ENCODE measurements around the gene HLF. TPM values are rescaled to one million over a fixed set of nuclear protein-coding genes. Genes with fewer than 3 reads are reported as not detected.

Gene HLF
- total RNA-seq, 1 experiment from 2014 or later, result not detected

DNA sequence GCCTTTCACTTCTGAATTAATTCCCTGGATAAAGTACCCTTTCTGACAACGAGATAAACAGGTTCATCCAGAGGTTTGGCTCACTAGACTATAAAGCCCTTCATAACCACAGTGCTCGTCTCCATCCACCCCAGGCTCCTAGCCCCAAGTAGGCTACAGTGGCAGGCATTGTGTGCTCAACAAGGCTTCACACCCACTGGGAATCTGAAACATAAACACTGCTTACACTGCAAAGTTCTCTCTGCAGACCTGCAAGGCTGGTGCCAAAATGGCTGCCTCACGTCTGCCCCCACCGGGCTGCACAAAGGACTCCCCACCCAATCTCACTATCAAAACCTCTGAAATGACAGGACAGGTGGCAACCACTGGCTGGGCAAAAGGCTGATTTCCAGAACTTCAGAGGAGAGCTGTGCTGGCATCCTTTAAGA, 5.1 kb upstream of the HLF start:
- H3K36me3 ChIP-seq (ENCODE audit: insufficient read depth, low read length), result no peaks in the 10 kb centered on the region
- H3K9me3 ChIP-seq (ENCODE audit: low read length), result no peaks in the 10 kb centered on the region
- H3K27ac ChIP-seq (ENCODE audit: low read length), result no peak overlapping the region
- H2AFZ ChIP-seq (ENCODE audit: low read length), result no peak overlapping the region
- no peak overlapping the region for H3K4me3 ChIP-seq (ENCODE audit: low read length)
- H3K9me2 ChIP-seq (replicated peaks; ENCODE audit: insufficient read depth, low read length), result no peaks in the 10 kb centered on the region
- no peak overlapping the region for H3K4me2 ChIP-seq (ENCODE audit: low read depth, low read length, poor library complexity, severe bottlenecking)
- no peaks in the 10 kb centered on the region for H3K79me2 ChIP-seq (ENCODE audit: low read length)
- H3K9ac ChIP-seq (ENCODE audit: low read length), result no peak overlapping the region
- no peaks in the 10 kb centered on the region for H3K27me3 ChIP-seq (ENCODE audit: low read length)
- H3K4me1 ChIP-seq (ENCODE audit: low read length), result peaks cover 6% of the 10 kb centered on the region
- no peak for DNase-seq
- no peaks in the 10 kb centered on the region for H4K20me1 ChIP-seq (ENCODE audit: insufficient read depth, low read depth, low read length)

DNA sequence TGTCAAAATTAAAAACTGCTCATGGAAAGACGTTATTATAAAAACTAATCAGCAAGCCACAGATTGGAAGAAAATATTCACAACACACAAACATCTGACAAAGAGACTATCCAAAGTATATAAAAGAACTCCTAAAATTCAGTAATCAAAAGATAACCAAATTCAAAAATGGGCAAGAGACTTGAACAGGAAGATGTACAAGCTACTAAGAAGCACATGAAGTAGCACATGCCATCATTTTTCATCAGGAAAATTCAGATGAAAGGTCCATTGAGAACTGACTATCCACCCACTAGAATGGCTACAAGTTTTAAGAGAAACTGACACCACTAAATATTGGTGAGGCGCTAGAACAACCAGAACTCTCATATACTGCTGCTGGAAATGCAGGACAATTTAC, 3.4 kb upstream of the HLF start:
- Histone ChIP-seq H3K4me1 (ENCODE audit: low read length) (peaks cover 6% of the 10 kb centered on the region), H3K27me3 (ENCODE audit: low read length) (no peaks in the 10 kb centered on the region), H3K4me2 (ENCODE audit: low read depth, low read length, poor library complexity, severe bottlenecking) (no peak overlapping the region)

DNA sequence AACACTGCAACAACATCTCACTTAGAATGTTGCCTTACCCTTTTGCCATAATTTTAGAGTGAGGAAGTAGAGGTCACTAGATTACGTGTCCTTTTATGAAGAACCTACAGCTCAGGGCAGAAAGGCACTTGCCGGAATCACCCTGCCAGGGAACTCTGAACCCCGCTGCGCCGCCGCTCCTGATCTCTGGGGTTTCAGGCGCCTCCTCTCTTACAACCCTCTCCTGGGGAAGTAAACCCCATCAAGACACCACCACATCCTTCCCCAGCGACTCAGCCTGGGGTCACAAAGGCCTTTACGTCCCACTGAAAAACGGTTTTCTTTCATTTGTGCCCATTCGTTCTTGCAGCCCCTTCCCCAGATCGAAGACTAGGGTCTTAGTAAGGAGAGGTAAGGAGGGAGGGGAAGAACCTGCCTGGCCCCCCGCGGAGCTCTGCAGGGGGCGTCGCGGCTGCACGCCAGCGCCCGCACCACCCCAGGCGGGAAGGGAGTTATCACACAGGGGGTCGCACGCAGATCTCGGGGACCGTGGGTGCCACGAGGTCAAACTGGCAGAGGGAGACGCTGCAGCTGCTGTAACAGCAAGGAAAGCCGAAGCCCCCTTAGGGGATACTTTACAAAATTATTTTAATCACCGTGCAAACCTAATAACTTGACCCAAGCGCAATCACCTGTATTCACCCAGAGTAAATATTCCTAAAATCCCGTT, 1.0 kb upstream of the HLF start:
- H3K4me2 ChIP-seq (ENCODE audit: low read depth, low read length, poor library complexity, severe bottlenecking), result no peak overlapping the region
- no peaks in the 10 kb centered on the region for H4K20me1 ChIP-seq (ENCODE audit: insufficient read depth, low read depth, low read length)
- no peaks in the 10 kb centered on the region for H3K36me3 ChIP-seq (ENCODE audit: insufficient read depth, low read length)
- H3K9ac ChIP-seq (ENCODE audit: low read length), result no peak overlapping the region
- no peaks in the 10 kb centered on the region for H3K27me3 ChIP-seq (ENCODE audit: low read length)
- no peak overlapping the region for H3K27ac ChIP-seq (ENCODE audit: low read length)
- no peak overlapping the region for H3K4me3 ChIP-seq (ENCODE audit: low read length)
- peaks cover under 1% of the 10 kb centered on the region; the same call in 1 of the 2 replicates for H3K4me1 ChIP-seq (ENCODE audit: low read length)
- H2AFZ ChIP-seq (ENCODE audit: low read length), result no peak overlapping the region
- DNase-seq, result no peak
- no peaks in the 10 kb centered on the region for H3K9me3 ChIP-seq (ENCODE audit: low read length)
- H3K9me2 ChIP-seq (replicated peaks; ENCODE audit: insufficient read depth, low read length), result no peaks in the 10 kb centered on the region
- no peaks in the 10 kb centered on the region for H3K79me2 ChIP-seq (ENCODE audit: low read length)

More for the DNA sequence above, 3.4 kb upstream of the HLF start:
- no peaks in the 10 kb centered on the region for H3K9me3 ChIP-seq (ENCODE audit: low read length)
- H3K79me2 ChIP-seq (ENCODE audit: low read length), result no peaks in the 10 kb centered on the region
- H3K27ac ChIP-seq (ENCODE audit: low read length), result no peak overlapping the region
- no peaks in the 10 kb centered on the region for H4K20me1 ChIP-seq (ENCODE audit: insufficient read depth, low read depth, low read length)
- H3K36me3 ChIP-seq (ENCODE audit: insufficient read depth, low read length), result no peaks in the 10 kb centered on the region
- no peak overlapping the region for H3K9ac ChIP-seq (ENCODE audit: low read length)
- no peak overlapping the region for H3K4me3 ChIP-seq (ENCODE audit: low read length)
- H3K9me2 ChIP-seq (replicated peaks; ENCODE audit: insufficient read depth, low read length), result no peaks in the 10 kb centered on the region
- no peak overlapping the region for H2AFZ ChIP-seq (ENCODE audit: low read length)
- no peak for DNase-seq

DNA sequence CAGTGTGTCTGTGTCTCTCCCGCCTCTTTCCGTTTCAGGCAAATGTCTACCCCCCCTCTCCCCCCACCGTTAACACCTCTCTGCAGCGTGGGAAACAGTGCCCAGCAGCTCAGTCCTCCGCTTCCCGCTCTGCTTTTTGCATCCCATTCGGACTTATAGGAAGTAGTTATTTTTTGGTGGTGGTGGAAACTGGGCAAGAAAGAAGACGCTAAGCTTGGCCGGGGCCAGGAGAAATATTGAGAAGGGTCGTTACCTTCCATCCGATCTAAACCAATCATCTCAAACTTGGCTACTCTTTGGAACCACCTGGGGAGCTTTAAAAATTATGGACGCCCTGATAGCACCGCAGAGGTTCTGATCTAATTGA, 499 bp upstream of the HLF start:
- H3K9me3 ChIP-seq (ENCODE audit: low read length), result no peaks in the 10 kb centered on the region
- H3K9ac ChIP-seq (ENCODE audit: low read length), result no peak overlapping the region
- no peaks in the 10 kb centered on the region for H4K20me1 ChIP-seq (ENCODE audit: insufficient read depth, low read depth, low read length)
- no peak overlapping the region for H3K4me3 ChIP-seq (ENCODE audit: low read length)
- no peak for DNase-seq
- no peaks in the 10 kb centered on the region for H3K9me2 ChIP-seq (replicated peaks; ENCODE audit: insufficient read depth, low read length)
- H3K36me3 ChIP-seq (ENCODE audit: insufficient read depth, low read length), result no peaks in the 10 kb centered on the region
- no peaks in the 10 kb centered on the region for H3K4me1 ChIP-seq (ENCODE audit: low read length)
- no peaks in the 10 kb centered on the region for H3K27me3 ChIP-seq (ENCODE audit: low read length)
- no peak overlapping the region for H3K27ac ChIP-seq (ENCODE audit: low read length)
- H2AFZ ChIP-seq (ENCODE audit: low read length), result no peak overlapping the region
- no peak overlapping the region for H3K4me2 ChIP-seq (ENCODE audit: low read depth, low read length, poor library complexity, severe bottlenecking)
- no peaks in the 10 kb centered on the region for H3K79me2 ChIP-seq (ENCODE audit: low read length)

DNA sequence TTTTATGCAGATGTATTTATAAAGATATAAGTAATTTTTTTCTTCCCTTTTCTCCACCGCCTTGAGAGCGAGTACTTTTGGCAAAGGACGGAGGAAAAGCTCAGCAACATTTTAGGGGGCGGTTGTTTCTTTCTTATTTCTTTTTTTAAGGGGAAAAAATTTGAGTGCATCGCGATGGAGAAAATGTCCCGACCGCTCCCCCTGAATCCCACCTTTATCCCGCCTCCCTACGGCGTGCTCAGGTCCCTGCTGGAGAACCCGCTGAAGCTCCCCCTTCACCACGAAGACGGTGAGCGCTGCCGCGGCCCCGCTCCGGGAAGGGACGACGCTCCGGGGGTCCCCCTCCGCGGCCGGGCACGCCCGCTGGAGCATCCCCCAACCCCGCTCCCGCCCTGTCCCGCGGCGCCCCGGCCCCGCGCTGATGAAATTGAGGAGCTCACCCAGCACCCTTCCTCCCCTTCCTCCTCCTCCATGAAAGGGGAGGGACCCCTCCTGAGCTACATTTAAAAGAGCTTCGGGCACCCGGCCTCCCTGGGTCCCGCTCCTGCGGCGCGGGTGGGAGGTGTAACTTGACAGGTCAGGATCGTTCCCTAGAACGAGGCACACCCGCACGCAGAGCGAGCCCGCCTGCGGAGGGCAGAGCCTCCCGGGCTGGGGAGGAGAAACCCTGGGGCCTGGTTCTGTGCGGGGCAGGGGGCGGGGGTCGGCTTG, 706 bp downstream of the HLF start:
- no peaks in the 10 kb centered on the region for H4K20me1 ChIP-seq (ENCODE audit: insufficient read depth, low read depth, low read length)
- H3K27me3 ChIP-seq (ENCODE audit: low read length), result no peaks in the 10 kb centered on the region
- no peak overlapping the region for H3K9ac ChIP-seq (ENCODE audit: low read length)
- H3K9me2 ChIP-seq (replicated peaks; ENCODE audit: insufficient read depth, low read length), result no peaks in the 10 kb centered on the region
- no peak overlapping the region for H2AFZ ChIP-seq (ENCODE audit: low read length)
- H3K9me3 ChIP-seq (ENCODE audit: low read length), result no peaks in the 10 kb centered on the region
- no peaks in the 10 kb centered on the region for H3K79me2 ChIP-seq (ENCODE audit: low read length)
- no peak overlapping the region for H3K4me3 ChIP-seq (ENCODE audit: low read length)
- no peaks in the 10 kb centered on the region for H3K4me1 ChIP-seq (ENCODE audit: low read length)
- no peak overlapping the region for H3K27ac ChIP-seq (ENCODE audit: low read length)
- DNase-seq, result no peak
- H3K36me3 ChIP-seq (ENCODE audit: insufficient read depth, low read length), result no peaks in the 10 kb centered on the region
- no peak overlapping the region for H3K4me2 ChIP-seq (ENCODE audit: low read depth, low read length, poor library complexity, severe bottlenecking)

DNA sequence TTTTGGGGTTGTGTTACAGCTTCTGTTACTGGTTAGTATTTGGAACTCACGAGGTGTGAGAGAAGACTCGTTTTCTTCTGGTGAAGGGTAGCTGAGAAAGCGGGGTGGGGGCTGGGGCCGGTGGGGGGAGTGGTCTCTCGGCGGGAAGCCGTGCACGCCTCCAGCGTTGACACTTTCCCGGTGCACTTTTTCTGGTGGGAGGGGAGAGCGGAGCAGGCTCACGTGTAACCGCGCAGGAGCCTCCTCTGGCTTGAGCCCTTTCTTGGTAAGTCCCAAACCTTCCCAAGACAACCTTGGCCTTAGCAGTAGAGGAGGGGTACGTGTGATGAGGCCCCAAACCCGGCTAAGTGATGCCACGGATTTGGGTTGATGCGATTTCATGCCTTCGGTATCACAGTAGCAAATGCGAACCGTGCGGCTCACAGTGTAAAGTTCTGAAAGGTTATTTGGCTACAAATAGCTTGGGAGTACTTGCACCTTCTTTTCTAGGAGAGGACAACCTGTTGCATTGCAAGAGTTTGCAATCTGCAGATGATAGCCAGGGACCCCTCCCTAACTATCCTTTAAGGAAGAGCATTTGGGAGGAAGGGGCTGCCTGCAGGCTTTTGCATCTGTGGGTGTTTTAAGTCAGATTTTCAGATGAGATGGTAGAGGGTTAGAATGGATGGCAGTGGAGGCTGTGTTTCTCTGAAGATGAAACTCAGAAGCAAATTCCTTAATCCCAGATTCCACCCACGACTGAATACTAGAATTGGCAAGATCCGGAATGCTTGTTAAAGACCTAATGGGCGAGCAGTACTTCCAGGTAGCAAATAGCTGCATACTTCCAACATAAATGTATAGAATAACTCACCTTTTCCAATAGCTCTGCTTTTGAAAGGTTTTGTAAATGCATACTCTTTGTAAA, 1.5 kb downstream of the HLF start:
- H3K27ac ChIP-seq (ENCODE audit: low read length), result no peak overlapping the region
- no peak overlapping the region for H3K9ac ChIP-seq (ENCODE audit: low read length)
- peak; percentile 9 for DNase-seq
- H3K36me3 ChIP-seq (ENCODE audit: insufficient read depth, low read length), result no peaks in the 10 kb centered on the region
- H3K9me3 ChIP-seq (ENCODE audit: low read length), result no peaks in the 10 kb centered on the region
- no peaks in the 10 kb centered on the region for H3K79me2 ChIP-seq (ENCODE audit: low read length)
- H3K9me2 ChIP-seq (replicated peaks; ENCODE audit: insufficient read depth, low read length), result no peaks in the 10 kb centered on the region
- no peak overlapping the region for H3K4me2 ChIP-seq (ENCODE audit: low read depth, low read length, poor library complexity, severe bottlenecking)
- H4K20me1 ChIP-seq (ENCODE audit: insufficient read depth, low read depth, low read length), result no peaks in the 10 kb centered on the region
- no peak overlapping the region for H3K4me3 ChIP-seq (ENCODE audit: low read length)
- H2AFZ ChIP-seq (ENCODE audit: low read length), result no peak overlapping the region
- no peaks in the 10 kb centered on the region for H3K27me3 ChIP-seq (ENCODE audit: low read length)
- H3K4me1 ChIP-seq (ENCODE audit: low read length), result no peaks in the 10 kb centered on the region

DNA sequence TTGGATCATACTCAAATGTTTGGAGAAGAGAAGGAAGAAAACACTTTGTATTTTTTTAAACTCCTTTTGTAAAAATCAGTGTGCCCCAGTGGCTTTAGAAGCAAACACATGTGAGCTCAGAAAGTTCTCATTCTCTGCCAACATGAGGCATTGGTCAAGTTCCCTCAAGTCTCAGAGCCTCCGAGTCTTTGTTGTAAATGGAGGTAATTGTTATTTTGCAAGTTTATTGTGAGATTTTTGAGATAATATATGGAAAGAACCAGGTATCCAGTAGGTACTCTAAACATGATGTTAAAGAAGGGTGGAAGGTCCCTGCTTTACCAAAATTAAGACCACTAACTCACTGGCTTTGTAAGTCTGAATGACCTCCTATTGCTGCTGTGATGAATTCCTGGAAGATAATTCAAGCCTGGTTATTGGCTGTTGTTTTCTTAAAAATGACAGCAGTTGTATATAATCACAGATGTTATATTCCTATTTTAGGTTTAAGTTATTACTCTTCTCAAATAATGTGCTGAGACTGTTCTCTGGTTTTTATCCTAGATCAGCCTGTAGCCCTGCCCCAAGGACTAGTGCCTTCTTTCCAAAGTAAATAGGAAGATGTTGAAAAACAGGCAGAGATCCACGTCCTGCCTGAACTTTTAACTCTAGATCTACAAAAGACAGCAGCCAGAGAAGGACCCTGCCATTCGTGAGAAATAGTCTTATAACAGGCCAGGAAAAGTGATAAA, 2.4 kb downstream of the HLF start:
- H3K27me3 ChIP-seq (ENCODE audit: low read length), result no peaks in the 10 kb centered on the region
- H3K36me3 ChIP-seq (ENCODE audit: insufficient read depth, low read length), result no peaks in the 10 kb centered on the region
- no peaks in the 10 kb centered on the region for H3K4me1 ChIP-seq (ENCODE audit: low read length)
- no peaks in the 10 kb centered on the region for H3K79me2 ChIP-seq (ENCODE audit: low read length)
- H4K20me1 ChIP-seq (ENCODE audit: insufficient read depth, low read depth, low read length), result no peaks in the 10 kb centered on the region
- H3K27ac ChIP-seq (ENCODE audit: low read length), result no peak overlapping the region
- no peak overlapping the region for H2AFZ ChIP-seq (ENCODE audit: low read length)
- no peak overlapping the region for H3K4me3 ChIP-seq (ENCODE audit: low read length)
- H3K4me2 ChIP-seq (ENCODE audit: low read depth, low read length, poor library complexity, severe bottlenecking), result no peak overlapping the region
- H3K9ac ChIP-seq (ENCODE audit: low read length), result no peak overlapping the region
- peak; percentile 20 for DNase-seq
- no peaks in the 10 kb centered on the region for H3K9me3 ChIP-seq (ENCODE audit: low read length)
- no peaks in the 10 kb centered on the region for H3K9me2 ChIP-seq (replicated peaks; ENCODE audit: insufficient read depth, low read length)

Measured in Karpas-422 (cell line).